Body of pancreas (tissue), 4 donors: ENCODE results near the gene CFAP157.

Source experiments
- POLR2A ChIP-seq, 3 donors: fragments of 450-650 bp; IDR thresholded peaks; one replicate each; pipeline ENCODE4 v1.6.1; 2016; ENCODE audit warnings: antibody characterized with exemption in 3 of 3, mild to moderate bottlenecking in 2 of 3
- TF ChIP-seq, protein P1 (sequence below), 7 experiments: fragments of 450-650 bp in 4 of 7; fragments of 200-600 bp in 3 of 7; sonication (generic) in 3 of 7; IDR thresholded peaks; one replicate each; pipeline ENCODE4 v1.5.1; 2016 to 2019; ENCODE audit warnings: antibody characterized with exemption in 7 of 7

- TF ChIP-seq, protein P1, sequence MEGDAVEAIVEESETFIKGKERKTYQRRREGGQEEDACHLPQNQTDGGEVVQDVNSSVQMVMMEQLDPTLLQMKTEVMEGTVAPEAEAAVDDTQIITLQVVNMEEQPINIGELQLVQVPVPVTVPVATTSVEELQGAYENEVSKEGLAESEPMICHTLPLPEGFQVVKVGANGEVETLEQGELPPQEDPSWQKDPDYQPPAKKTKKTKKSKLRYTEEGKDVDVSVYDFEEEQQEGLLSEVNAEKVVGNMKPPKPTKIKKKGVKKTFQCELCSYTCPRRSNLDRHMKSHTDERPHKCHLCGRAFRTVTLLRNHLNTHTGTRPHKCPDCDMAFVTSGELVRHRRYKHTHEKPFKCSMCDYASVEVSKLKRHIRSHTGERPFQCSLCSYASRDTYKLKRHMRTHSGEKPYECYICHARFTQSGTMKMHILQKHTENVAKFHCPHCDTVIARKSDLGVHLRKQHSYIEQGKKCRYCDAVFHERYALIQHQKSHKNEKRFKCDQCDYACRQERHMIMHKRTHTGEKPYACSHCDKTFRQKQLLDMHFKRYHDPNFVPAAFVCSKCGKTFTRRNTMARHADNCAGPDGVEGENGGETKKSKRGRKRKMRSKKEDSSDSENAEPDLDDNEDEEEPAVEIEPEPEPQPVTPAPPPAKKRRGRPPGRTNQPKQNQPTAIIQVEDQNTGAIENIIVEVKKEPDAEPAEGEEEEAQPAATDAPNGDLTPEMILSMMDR (IDR thresholded peaks at IDR 0.05), result peak in 6 of 7 experiments; percentile 10 to 49 (median 39)
- peak in 2 of 3 donors; percentile 11 to 23 for TF ChIP-seq POLR2A (IDR thresholded peaks at IDR 0.05)
These were observed 57.2 kb downstream of the CFAP157 start for GRCh38 chr9:127763918-127764384.
